Erythroblast (primary cell): Measurements from ENCODE around the gene SNRNP70.
A peak's percentile ranks its signal among the peaks of the same experiment; 100 is the strongest.
"Not testable (repeated sequence)": the region's sequence is repeated elsewhere in the genome, so short reads cannot be mapped to it uniquely, and the experiment has no call there.

Experiments used
- DNase-seq, 2 experiments: peaks; one replicate each; lab custom pipeline; 2025; lab: John Stamatoyannopoulos, UW
- GATA1 ChIP-seq: IDR thresholded peaks from 2 replicates; pipeline ENCODE4 v1.6.1; 2011; ENCODE audit warnings: low read depth, mild to moderate bottlenecking, control low read depth, low read length, moderate library complexity
- POLR2A ChIP-seq: IDR thresholded peaks from 2 replicates; pipeline ENCODE4 v1.6.1; 2011; ENCODE audit warnings: mild to moderate bottlenecking, low read length

Gene SNRNP70, protein sequence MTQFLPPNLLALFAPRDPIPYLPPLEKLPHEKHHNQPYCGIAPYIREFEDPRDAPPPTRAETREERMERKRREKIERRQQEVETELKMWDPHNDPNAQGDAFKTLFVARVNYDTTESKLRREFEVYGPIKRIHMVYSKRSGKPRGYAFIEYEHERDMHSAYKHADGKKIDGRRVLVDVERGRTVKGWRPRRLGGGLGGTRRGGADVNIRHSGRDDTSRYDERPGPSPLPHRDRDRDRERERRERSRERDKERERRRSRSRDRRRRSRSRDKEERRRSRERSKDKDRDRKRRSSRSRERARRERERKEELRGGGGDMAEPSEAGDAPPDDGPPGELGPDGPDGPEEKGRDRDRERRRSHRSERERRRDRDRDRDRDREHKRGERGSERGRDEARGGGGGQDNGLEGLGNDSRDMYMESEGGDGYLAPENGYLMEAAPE

DNA sequence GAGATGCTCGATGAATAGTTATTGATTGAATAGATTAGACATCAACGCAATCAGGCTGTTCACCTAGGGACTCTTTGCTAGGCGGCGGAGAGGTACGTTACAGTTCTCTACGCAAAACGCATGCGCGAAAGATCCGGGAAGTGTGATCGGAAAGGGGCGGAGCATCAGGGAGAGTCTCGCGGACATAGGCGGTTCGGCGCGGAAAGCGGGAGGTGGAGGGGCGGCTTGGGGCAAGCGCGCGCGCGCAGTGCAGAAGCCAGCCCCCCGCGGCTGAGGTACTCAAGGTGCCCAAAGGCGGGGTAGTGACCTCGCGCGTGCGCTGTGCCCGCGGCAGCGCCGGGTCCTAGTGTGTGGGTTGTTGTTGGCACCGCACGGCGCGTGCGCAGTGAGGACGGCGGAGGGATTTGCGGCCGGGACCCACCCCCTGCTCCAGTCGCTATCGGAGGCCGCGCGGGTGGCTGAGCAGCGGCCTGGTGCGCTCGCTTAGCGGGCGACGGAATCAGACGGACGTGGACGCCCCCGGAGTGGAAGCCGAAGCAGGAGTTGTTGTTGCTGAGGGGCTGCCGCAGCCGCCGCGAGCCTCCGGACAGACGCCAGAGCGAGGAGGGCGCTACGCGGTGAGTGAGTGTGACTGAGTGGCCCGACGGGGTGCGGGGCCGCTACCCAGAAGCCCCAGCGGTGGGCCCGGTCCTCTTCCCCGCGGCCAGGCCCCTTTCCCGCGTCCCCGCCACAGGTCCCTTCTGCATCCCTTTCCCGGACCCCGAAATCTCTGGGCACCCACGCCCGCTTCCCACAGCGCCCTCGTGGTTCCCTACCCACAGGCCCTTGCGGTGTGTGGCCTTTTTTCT lies at the start of gene SNRNP70:
SNRNP70 (plus strand) TSS at position 432 of the 848 bp plus-strand sequence. CDS start 964 bp downstream, outside the sequence.
- TF ChIP-seq POLR2A = peak; percentile 96
- no peak for TF ChIP-seq GATA1
- DNase-seq = peak; percentile 99

DNA sequence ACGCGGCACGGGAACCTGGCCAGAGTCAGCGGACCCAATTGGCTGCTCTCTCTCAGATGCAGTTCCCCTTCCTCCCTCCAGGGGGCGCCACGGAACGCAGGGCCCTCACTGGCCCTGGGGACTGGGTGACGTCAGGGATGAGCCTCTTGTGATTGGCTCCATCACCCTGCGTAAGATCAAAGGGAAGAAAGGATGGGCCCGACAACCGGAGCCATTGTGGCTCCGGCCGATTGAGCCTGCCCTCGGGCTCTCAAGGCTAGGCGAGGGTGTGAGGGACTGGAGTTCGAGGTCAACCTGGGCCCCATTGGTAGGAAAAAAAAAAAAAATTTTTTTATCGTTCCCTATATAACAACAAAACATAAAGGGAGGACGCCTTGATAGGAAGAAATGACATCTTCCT lies 48.4 kb upstream of the SNRNP70 start, which contains the start of gene CGB1:
CGB1 (minus strand) TSS at position 81 of the 400 bp plus-strand sequence. CDS start 184 bp downstream, outside the sequence.
- peak; percentile 75 to 76 for DNase-seq

DNA sequence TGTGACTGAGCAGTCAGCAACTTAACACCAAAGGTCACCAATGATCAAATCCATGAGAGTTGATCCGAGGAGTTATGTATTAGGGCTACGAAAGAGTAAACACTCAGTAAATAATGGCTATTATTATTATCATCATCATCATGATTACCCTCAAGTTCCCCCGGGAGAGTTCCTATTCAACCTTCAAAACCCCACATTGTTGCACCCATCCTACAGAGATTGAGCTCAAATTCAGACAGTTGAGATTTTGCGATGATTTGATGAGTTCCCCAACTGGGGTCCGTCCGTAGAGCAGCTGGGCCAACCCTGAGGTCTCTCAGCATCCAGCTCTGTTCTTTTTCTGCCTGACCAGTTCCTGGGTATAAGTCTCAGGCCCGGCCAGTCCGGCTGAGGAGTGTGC lies 47.1 kb upstream of the SNRNP70 start:
- DNase-seq = not testable (repeated sequence)

DNA sequence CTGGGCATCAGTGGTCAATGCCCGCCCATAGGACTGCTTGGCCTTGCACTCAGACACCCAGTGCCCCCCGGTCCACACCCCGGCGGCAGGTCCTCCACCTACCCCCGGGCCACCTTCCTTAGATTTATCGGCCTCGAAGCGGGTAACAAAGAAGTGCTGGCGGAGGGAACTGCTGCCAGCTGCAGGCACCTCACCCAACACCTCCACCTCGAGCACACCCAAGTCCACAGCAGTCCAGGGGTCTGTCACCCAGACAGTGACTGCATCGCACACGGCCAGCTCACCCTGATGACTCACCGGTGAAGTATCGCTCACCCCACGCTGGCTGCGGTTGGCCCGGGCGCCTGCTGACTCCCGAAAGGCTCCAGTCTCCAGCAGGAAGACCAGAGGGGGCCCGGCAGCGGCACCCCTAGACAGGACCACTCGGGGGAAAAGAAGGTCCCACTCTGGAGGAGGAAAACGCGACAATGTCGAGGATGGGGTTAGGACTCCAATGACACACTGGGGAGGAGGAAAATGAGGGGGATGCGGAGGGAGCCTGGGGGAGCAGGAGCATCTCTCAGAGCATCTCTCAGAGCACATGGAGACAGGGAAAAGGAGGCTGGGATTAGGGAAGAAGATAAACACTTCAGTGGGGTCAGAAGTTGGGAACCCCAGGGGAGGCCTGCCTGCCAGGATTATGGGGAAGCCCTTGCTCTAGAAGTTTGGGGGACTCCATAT lies 46.5 kb upstream of the SNRNP70 start:
- DNase-seq = not testable (repeated sequence)

- DNase-seq = not testable (repeated sequence)
Observed at GRCh38 chr19:49039736-49040135, 45.5 kb upstream of the SNRNP70 start.

DNA sequence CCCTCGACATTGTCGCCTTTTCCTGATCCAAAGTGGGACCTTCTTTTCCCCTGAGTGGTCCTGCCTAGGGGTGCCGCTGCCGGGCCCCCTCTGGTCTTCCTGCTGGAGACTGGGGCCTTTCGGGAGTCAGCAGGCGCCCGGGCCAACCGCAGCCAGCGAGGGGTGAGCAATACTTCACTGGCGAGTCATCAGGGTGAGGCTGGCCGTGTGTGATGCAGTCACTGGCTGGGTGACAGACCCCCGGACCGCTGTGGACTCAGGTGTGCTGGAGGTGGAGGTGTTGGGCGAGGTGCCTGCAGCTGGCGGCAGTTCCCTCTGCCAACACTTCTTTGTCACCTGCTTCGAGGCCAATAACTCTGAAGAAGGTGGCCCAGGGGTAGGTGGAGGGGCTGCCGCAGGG lies 43.1 kb upstream of the SNRNP70 start:
- TF ChIP-seq POLR2A (no peak), GATA1 (no peak)
- no peak for DNase-seq

GRCh38 chr19:49042666-49043065 lies 42.6 kb upstream of the SNRNP70 start:
- DNase-seq = not testable (repeated sequence)

DNA sequence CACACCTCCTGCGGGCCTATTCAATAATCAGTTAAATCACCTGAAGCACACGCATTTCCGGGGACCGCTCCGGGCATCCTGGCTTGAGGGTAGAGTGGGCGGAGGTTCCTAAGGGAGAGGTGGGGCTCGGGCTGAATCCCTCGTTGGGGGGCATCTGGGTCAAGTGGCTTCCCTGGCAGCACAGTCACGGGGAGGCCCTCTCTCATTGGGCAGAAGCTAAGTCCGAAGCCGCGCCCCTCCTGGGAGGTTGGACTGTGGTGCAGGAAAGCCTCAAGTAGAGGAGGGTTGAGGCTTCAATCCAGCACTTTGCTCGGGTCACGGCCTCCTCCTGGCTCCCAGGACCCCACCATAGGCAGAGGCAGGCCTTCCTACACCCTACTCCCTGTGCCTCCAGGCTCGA lies 41.7 kb upstream of the SNRNP70 start, which contains the start of gene CGB5:
CGB5 (plus strand) TSS at position 301 of the 400 bp plus-strand sequence. CDS start 362 bp downstream, outside the sequence.
- not testable (repeated sequence) for DNase-seq

GRCh38 chr19:49049011-49049410 lies 36.2 kb upstream of the SNRNP70 start, which contains the start of gene CGB8:
Gene CGB8 (minus strand): TSS chr19:49049111. CDS start chr19:49048739, 372 bp downstream.
- not testable (repeated sequence) for DNase-seq

DNA sequence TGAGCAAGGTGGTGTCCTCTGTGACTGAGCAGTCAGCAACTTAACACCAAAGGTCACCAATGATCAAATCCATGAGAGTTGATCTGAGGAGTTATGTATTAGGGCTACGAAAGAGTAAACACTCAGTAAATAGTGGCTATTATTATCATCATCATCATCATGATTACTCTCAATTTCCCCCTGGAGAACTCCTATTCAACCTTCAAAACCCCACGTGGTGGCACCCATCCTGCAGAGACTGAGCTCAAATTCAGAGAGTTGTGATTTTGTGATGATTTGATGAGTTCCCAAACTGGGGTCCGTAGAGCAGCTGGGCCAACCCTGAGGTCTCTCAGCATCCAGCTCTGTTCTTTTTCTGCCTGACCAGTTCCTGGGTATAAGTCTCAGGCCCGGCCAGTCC lies 35.4 kb upstream of the SNRNP70 start:
- not testable (repeated sequence) for DNase-seq

DNA sequence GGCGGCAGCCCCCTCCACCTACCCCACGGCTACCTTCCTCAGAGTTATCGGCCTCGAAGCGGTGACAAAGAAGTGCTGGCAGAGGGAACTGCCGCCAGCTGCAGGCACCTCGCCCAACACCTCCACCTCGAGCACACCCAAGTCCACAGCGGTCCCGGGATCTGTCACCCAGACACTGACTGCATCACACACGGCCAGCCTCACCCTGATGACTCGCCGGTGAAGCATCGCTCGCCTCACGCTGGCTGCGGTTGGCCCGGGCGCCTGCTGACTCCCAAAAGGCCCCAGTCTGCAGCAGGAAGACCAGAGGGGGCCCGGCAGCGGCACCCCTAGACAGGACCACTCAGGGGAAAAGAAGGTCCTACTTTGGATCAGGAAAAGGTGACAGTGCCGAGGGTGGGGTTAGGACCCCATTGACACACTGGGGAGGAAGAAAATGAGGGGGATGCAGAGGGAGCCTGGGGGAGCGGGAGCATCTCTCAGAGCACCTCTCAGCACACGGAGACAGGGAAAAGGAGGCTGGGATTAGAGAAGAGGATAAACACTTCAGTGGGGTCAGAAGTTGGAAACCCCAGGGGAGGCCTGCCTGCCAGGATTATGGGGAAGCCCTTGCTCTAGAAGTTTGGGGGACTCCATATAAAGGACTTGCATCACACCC lies 34.7 kb upstream of the SNRNP70 start:
- not testable (repeated sequence) for DNase-seq

DNA sequence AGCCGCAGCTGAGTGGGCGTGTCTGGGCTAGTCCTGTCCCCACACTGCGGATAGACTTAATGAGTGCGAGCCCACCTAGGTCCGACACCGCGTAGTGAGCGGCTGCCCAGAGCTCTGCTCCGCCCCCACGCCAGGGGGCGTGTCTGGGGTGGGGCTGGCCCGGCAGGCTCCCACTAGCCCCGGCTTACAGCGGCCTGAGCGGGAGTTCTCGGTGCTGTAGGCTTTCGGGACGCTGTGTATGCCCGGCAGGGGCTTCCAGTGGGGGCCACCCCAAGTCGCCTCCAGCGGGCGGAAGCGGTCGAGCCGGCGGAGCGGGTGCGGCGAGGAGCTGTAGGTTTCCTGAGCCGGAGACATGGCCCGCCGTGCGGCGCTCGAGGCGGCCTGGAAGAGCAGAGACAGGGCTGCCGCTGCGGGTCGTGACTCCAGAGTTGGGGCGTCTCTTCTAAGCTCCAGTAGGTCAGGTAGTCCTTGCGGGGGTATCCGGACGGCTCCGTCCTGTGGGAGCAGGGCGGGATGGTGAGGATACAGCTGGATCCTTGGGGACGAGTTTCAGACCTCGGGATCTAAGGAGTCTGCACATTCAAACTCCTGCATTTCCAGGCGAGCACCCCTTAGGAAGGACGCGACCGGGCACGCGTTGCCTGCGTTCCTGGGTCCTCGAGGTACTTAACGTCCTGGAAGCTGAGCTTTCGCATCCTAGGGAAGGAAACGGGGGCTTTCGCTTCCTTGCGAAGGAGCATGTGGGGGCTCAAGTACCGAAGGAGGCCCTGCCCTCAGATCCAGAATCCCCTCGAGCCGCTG lies 28.9 kb upstream of the SNRNP70 start:
- TF ChIP-seq GATA1 (no peak), POLR2A (no peak)
- peak; percentile 45 to 60 for DNase-seq

DNA sequence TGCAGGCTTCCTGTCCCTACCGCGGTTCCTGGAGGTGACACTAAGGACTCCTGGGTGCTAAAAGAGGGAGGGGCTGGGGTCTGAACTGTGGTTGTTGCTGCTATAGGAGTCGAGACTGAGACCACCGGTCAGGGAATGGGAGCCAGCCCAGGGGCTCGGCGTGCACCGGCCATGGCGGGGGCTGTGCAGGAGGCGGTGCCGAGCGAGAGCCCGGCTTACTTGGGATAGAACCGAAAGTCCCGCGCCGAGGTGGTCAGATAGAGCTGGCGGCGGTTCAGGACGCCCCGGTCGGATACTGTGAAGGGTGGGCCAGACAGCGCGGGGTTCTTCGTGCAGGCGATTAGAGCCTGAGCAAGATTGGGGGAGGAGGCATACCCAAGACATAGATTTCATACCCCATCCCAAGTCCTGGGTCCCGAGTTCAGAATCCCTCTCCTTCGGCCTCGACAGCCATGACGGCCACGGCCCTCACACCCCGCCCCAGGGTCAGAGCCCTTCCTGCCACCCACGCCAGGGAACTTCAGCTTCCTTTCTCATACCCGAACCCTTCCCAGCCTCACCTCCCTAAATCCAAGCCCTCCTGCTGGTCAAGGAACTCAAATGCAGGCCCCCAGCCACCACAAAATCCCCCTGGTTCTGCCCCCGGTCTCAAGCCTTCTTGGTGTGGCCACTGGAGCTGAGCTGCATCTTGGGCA lies 28.2 kb upstream of the SNRNP70 start:
- not testable (repeated sequence) for DNase-seq
